ENCODE measurements around the gene ACTG1.

ACTG1 gene

DNA sequence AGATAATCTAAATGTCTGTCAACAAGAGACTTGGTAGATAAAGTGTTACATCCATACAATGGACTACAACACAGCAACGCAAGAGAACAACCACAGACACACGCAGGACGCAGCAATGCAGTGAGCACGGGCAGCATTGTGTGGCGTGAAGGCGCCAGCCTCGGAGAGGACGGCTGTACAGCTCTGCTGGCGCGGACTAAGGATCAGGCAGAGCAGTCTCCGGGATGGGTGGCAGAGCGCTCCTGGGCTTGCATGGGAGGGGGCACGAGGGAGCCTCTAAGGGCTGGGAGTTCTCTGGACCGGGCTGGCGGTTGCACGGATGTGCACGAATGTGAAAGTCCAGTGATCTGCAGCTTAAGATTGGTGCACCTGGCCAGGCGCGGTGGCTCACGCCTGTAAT lies 34.5 kb downstream of the ACTG1 start:
- DNase-seq, result no peak

DNA sequence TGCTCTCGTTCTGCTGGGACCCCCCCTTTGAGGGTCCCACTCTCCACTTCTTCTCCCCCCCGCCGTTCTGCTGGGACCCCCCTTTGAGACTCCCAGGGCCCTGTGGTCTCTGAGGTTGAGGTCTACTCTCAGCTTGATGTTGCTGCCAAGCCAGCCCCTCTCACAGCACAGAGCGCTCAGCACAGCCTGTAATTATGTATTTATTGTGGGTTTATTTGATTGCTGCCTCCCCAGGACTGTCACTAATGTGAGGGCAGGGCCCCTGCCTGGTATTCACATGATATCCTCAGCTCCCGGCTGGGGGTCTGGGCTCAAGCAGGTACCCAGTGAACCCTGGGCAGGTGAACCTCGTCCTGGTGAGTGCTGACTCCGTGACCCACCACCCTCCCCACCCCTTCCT lies 35.4 kb downstream of the ACTG1 start:
- peak; percentile 72 for DNase-seq

DNA sequence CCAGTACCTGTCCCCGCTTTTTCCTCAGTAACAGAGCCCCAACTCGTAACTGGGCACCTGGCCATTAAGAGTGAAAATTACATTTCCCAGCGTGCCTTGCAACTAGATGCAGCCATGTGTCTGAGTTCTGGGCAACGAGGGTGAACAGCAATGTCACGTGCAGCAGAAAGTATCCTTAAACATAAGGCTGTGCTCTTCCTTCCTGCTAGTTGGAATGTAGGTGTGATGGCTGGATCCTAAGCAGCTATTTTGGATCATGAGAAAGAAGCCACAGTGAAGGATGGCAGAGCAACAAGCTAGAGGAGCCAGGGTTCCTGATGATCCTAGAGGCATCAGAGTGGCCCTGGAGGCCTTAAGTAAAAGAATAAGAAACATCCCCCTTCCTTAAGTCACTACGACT lies 36.0 kb downstream of the ACTG1 start:
- DNase-seq, result no peak

DNA sequence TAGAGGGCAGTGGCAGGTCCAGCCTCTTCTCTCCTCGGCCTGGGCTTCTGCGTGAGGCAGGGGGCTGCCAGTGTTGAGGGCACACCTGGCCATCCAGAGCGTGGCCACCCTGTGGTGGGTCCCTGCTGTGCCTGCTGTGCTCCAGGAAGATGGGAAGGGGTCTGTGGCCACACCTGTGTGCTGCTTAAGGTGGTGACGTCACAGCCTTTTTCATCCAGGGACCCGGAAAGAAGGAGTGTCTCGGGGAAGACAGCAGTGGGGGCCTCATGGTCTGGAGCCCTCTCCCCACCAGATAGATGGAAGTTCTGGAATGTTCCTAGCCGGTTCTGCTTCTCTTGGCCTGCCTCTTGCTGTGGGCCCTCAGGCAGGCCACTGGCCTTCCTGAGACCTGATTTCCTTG lies 36.5 kb downstream of the ACTG1 start:
- no peak for DNase-seq

DNA sequence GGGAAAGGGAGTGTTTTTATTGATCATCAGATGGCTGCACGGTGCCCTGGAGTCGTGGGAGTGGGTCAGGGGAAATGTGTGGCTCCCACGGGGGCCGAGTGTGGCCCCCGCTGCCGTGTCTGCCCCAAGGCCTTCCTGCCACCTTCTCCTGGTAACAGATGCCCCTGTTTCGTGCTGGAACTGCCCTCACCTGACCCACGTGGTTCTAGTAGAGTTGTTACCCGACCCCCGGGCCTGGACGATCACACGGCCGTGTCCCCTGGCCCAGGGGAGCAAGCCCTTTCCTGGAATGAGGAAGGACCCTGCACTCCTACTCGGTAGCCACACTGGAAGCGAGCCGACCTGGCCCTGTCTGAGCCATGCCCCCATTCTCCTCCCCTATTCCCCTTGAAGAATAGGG lies 37.6 kb downstream of the ACTG1 start:
- no peak for DNase-seq

DNA sequence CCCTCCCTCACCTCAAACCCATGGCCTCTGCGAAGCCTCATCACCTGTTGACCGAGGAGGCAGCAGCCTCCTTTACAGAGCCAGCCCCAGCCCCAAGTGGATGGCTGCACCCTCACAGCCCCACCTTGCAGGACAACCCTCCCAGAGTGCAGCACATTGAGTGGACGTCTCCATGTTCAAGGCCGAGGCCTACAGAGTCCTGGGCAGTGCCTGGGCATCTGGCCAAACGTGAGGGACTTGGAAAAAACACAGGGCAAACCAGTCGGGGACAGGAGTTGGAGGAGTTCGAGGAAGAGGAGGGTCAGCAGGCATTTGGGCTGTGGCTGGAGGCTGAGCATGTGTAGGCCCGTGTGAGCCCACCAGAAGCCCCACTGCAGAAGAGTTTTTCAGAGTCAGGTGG lies 39.6 kb downstream of the ACTG1 start:
- DNase-seq, result no peak

DNA sequence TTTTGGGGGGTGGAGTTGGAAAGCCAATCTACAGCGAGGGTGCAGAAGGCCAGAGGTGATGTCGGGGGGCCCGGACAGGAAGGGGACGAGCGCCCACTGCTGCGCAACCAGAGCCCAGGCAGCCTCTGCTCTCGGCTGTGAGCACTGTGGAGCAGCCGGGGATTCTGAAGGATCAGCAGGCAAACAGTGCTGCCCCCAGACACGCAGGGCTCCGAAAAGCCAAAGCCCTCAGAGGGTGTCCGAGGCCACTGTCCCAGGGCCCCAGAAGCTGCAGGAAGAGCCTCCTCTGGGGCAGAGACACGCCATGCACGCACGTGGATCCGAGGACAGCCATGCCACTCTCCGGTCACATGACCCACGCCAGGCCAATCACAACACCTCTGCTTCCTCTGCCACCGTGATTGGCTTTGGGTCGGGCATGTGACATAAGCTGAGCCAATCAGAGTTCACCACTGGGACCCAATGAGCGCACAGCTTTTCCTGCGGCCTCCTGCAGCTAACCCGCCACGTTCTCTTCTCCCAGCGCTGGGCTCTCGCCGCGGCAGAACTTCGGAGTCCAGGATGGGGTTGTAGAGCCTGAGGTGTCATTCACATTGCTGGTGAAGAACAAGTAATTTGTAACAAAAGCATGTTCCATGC lies 40.7 kb downstream of the ACTG1 start:
- peak; percentile 31 for DNase-seq

DNA sequence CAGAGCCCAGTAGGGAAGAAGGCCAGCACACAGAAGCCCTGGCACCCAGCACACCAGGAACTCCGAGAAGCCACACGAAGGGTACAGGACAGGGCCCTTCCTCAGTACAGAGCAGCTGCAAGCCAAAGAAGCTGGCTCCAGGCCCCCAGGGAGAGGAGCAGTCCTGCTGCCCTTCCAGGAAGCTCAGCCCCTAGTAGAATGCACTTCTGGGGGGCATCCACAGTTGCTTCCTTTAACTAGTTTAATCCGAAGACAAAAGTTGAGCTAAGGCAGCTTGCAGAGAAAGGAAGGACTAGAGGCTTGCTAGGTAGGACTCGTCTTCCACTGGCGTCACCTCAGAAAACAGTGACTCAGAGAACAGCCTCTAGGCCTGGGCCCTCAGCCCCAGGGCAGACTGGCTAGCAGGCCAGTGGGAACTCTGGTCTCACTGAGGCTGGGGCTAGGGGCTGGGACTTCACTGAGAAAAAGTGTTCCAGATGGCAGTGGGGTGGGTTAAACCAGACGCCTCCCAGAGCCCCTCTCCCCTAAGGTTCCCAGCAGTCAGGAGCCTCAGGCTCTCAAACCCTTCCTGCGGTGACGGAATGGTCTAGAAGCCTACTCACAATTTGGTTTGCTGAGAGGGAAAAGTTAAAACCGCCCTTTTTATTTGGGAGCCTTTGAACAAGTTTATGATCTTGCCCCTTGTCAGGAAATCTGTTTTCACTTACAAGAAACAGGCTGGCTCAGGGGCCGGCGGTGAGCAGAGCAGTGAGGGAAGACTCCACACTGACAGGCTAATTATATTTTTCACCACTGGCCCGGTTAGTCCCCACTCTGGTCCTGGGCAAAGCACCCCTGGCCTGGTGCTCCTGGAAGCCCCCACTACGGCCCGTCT lies 41.4 kb downstream of the ACTG1 start:
- no peak for DNase-seq

DNA sequence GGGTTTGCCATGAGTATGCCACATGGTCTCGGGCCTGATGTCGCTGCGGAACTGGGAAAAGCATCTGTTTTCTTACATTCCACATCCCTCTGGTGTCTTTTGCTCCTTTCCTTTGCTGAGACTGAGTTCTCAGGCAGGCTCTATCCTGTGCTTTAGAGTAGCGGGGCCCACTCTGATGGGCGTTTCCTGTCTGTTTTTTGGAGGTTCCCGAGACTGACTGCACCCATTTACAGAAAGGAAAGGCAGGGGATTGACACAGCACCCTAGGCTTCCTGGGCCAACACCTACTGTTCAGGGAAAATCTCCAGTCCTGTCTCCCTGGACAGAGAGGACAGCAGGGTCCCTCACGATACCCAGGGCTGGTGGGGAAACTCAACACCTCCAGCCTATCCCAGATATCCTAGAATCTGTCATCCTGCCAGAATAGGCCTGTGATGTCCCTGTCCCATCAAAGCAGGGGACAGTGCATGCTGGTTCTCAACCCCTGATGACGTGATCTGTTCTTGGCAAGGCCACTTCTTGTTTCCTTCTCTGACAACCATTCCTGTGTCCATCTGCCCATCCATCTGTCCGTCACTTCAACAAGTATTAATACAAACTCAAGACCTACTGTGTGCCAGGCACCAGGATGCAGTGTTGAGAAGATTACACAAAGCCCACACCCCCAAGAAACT lies 42.2 kb downstream of the ACTG1 start:
- DNase-seq, result no peak

DNA sequence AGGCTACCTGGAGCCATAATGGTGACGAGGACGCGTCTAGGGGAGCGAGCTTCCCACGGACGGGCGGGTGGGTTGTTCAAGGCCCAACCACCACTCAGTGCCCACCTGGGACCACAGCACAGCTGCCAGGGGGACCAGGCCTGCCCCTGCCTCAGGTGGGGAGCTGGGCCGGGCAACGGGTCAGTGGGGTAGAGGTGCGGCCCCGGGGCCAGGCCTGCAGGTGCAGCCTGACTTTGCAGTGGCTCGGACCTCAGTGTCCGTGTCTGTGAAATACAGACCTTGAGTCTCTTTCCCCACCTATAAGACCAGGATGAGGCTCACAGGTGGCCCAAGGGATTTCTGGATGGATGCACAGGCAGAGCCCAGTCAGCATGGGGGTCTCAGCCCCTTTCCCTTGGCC lies 43.3 kb downstream of the ACTG1 start:
- DNase-seq, result no peak

DNA sequence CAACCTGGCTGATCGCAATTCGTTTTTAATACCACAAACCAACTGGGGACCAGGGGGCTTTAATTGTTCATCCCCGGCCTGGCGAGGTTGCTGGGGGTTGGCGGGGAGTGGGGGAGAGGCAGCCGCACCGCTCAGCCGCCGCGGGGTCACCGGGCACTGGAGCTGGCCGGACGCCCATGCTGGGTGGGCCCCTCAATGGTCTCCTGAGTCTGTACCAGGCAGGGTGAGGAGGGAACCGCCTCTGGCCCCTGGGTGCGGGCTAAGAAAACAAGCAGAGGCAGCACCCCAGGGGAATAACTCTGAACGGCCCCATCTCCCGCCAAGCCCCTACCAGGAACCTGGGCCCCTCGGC lies 43.9 kb downstream of the ACTG1 start:
- no peak for DNase-seq

DNA sequence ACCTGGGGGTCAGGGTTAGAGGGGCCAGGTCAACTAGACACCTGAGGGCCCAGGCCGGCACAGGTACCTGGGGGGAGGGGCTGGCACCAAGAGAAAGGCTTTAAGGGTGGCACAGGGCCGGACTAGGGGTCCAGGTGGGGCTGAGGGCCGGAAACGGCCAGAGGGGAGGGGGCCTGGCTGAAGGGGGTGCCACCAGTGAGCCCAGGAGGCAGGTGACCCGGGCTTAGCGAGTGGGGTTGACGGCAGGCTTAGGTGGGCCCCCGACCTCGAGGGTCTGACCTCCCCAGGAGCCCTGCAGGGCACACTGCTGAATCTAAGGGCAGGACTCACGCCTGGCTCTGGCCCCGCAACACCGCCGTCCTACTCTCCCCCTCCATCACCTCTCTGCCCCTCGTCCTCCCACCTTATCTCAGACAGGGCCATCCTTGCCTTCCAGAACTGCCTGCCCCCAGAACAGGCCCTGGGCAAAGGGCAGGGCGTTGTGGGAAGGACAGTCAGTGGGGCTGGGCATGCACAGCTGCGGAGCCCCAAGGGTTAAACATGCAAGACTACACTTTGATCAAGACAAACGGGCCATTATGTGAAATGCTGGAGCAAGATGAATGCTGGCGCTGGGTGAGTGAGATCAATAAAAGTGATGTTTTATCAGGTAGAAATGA lies 44.4 kb downstream of the ACTG1 start:
- DNase-seq, result no peak

DNA sequence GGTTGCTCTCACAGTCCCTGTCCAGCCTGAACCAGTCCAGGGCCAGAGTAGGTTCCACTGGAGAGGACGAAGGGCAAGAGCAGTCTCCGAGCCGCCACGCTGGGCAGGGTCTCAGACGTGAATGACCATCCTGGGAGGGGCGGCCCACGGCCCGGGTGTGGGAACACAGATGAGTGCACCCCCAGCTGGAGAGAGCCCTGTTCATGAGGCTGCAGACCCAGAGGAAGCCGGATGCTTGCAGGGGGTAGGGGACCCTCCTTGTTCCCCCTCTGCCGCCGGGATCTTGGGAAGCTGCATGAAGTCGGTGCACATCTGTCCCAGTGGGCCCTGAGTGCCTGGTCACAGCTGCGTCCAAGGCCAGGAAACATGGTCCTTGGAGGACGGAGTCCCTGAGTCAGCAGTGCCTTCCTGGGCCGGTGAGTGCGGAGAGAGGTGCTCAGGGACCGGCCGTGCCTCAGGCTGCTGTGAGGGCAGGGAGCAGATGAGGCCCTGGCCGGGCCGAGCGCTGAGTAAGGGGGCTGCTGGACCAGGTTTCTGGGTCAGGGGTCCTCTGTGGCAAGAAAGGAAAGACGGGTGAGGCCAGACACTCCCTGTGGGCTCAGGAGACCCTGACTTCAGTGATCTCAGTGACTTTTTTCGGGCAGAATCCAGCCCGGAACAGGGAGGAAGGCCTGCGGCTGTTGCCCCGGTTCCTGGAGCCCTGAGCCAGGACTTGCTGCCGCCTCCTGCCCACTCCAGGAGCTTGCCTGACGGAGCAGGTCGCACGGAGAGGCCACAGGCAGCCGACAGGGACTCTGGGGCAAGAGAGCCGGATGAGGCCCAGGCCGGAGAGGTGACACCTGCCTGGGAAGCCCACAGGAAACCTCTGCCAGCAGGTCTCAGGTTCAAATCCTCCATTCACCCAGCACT lies 45.8 kb downstream of the ACTG1 start:
- DNase-seq, result no peak

DNA sequence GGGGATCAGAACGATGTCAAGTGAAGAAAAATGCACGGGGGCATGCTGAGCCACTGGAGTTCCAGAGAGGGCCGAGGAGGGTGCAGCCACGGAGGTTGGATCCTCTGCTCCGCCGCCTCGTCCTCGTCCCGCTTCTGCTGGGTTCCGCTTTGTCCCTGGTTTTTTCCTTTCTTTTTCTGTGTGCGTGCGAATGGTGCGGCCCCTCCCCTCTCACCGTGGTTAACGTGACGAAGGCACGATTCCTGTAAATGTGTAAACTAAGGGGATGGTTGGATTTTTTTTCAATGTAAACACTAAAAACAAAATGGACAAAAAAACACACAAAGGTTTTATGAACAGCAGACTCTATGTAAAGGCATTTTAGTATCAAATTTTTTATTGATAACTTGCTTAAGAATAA lies 46.7 kb downstream of the ACTG1 start:
- DNase-seq, result no peak

DNA sequence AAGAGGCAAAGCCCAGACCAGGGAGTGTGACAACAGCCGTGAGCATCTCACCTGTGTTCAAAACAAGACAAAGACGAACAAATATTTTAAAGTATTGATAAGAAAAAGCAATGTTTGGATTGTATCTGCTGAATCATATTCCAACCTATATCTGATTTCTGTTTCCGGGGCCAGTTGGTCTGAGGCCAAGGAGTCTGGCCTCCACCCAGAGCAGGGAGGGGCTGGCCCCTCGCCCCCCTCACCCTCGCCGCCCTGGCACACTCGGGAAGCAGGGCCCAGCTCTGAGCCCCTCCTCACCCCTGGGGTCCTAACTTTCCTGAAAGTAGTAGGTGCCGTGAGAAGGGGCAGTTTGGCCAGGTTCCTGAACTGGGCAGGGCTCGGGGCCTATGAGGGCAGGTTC lies 48.0 kb downstream of the ACTG1 start:
- DNase-seq, result no peak

DNA sequence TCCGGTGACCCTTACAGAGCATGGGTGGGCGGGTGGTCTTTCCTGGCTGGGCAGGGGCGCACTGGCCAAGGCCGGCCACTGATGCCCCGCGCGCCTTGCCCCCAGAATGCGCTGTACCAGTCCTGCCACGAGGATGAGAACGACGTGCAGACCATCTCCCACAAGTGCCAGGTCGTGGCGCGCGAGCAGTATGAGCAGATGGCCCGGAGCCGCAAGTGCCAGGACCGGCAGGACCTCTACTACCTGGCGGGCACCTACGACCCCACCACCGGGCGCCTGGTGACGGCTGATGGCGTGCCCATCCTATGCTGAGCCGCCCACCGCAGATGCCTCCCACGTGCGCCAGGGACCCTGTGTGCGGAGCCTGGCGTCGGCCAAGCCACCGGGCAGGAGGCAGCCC lies 49.1 kb downstream of the ACTG1 start:
- no peak for DNase-seq

DNA sequence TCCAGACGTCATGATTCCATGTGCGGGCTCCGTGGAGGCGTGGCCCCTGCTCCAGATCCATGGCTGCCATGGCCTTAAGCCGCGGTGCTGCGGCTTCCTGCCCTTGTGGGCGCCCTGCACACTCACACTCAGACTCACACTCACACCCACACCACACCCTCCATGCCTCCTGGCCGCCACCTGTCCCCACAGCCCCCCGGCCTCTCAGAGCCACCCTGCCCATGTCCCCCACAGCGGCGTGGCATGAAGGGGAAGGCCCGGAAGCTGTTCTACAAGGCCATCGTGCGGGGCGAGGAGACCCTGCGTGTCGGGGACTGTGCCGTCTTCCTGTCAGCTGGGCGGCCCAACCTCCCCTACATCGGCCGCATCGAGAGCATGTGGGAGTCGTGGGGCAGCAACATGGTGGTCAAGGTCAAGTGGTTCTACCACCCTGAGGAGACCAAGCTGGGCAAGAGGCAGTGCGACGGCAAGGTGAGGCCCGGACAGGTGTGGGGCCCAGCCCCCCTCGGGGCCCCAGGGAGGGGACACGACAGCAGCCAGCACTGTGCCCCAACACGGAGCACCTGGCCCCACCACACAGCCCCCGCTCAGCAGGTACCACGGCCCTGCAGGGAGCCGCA lies 50.0 kb downstream of the ACTG1 start:
- no peak for DNase-seq

DNA sequence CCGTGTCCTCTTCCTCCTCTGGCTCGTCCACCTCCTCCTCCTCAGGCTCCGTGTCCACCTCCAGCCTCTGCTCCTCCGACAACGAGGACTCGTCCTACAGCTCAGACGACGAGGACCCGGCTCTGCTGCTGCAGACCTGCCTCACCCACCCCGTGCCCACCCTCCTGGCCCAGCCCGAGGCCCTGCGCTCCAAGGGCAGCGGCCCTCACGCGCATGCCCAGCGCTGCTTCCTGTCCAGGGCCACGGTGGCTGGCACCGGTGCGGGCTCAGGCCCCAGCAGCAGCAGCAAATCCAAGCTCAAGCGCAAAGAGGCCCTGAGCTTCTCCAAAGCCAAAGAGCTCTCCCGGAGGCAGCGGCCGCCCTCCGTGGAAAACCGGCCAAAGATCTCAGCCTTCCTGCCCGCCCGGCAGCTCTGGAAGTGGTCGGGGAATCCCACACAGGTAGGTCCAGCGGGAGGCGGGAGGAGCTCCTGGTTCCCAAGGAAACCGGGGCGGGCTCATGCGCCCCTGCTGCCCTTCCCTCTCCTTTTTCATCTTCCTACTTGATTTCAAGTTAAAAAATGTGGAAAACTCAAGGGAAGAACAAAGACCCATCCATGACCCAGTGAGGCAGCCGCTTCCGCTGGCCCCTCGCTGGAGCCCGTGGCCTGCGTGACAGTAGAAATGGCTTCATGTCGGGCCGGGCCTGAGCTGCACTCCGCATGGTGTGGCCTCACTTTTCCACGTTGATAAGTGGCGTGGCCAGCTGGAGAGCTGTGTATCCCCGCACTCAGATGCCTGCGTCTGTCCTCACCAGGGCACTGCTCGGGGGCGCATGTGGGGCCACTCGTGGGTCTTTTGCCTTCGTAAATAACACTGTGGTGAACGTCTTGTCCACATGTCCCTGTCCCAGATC lies 50.7 kb downstream of the ACTG1 start:
- no peak for DNase-seq

DNA sequence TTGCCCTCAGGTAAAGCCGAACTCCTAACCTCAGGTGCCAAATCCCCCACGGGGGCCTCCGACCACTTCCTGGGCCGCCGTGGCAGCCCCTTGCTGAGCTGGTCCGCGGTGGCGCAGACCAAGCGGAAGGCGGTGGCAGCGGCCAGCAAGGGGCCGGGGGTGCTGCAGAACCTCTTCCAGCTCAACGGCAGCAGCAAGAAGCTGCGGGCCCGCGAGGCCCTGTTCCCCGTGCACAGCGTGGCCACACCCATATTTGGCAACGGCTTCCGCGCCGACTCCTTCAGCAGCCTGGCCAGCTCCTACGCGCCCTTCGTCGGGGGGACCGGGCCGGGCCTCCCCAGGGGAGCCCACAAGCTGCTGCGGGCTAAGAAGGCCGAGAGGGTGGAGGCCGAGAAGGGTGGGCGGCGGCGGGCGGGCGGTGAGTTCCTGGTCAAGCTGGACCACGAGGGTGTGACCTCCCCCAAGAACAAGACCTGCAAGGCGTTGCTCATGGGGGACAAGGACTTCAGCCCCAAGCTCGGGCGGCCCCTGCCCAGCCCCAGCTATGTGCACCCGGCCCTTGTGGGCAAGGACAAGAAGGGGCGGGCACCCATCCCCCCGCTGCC lies 51.6 kb downstream of the ACTG1 start:
- DNase-seq, result no peak
